Activated T-helper 9 cell treated with anti-CD3 and anti-CD28 coated beads, Interleukin-2, amount 50 U/mL, for 16 hours (primary cell): ENCODE data around the gene NPY2R.

Source experiments
- DNase-seq: peaks from one replicate; pipeline ENCODE4 v3.0.0-alpha.2; 2020; ENCODE audit warnings: low read depth

NPY2R gene

GRCh38 chr4:155249016-155249566 is 40.7 kb downstream of the NPY2R start:
- no peak for DNase-seq

GRCh38 chr4:155252327-155252726 is 43.9 kb downstream of the NPY2R start:
- DNase-seq: no peak

- DNase-seq: no peak
Measured at GRCh38 chr4:155263480-155263879, 55.0 kb downstream of the NPY2R start.

- no peak for DNase-seq
Measured at GRCh38 chr4:155265113-155265512, 56.7 kb downstream of the NPY2R start.
